Hematopoietic multipotent progenitor cell (in vitro differentiated cells): ENCODE data around the gene RAB26. TPM values are rescaled to one million over a fixed set of nuclear protein-coding genes. Genes with fewer than 3 reads are reported as not detected.

Experiments used
- DNase-seq, 3 donors: peaks; one replicate each; pipeline ENCODE4 v3.0.0-alpha.2; 2011 to 2015; ENCODE audit warnings: low read depth in 2 of 3, low spot score in 2 of 3
- total RNA-seq: library from RNA; depleted of rRNA; stranded (reverse); fragments of >200 nt; gene quantifications from one replicate; pipeline ENCODE4 v1.2.3, GENCODE V29; 2012

RAB26 gene
- total RNA-seq, 1 donor: 0.27 TPM

DNA sequence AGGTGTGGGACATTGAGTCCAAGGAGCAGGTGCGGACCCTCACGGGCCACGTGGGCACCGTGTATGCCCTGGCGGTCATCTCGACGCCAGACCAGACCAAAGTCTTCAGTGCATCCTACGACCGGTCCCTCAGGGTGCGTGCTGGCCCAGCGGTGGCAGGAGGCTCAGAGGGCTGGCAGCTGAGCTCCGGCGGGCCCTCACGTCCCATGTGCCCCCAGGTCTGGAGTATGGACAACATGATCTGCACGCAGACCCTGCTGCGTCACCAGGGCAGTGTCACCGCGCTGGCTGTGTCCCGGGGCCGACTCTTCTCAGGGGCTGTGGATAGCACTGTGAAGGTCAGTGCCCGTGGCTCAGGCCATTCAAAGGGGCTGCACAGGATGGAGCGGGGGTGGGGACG, 27.6 kb downstream of the RAB26 start:
- no peak for DNase-seq

DNA sequence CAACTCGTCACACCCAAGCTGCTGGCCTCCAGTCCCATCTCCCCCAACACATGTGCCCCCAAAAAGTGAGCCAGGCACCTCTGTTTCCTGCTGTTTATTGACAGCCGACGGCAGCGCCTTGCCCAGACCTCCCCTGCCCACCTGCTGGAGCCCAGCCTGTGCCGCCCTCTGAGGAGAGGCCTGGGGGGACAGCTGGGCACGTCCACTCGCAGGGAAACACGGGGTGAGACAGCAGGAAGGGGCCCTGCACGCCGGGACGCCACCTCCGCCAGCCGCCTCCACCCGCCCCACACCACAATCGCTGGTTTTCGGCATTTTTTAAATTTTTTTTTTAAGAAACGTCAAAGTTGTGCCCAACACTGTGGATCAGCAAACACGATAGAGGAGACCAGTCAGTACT, 28.7 kb downstream of the RAB26 start:
- no peak for DNase-seq

DNA sequence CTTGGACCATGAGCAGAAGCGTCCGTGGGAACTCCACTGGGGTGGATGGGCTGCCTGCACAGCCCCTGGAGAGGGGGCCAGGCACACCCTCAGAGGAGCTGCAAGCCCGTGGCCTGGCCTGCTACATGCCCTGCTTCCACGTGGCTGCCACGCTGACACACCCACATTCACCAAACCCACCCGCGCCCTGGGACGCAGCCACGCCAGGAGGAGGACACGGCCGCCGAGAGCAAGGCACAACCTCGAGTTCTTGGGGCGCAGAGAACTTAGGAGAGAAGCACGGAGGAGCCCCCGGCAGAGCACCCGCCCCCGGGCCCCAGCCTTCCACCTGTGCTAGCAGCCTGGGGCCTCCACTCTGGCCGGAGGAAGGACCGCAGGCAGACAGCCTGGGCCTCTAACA, 29.1 kb downstream of the RAB26 start:
- DNase-seq: no peak

DNA sequence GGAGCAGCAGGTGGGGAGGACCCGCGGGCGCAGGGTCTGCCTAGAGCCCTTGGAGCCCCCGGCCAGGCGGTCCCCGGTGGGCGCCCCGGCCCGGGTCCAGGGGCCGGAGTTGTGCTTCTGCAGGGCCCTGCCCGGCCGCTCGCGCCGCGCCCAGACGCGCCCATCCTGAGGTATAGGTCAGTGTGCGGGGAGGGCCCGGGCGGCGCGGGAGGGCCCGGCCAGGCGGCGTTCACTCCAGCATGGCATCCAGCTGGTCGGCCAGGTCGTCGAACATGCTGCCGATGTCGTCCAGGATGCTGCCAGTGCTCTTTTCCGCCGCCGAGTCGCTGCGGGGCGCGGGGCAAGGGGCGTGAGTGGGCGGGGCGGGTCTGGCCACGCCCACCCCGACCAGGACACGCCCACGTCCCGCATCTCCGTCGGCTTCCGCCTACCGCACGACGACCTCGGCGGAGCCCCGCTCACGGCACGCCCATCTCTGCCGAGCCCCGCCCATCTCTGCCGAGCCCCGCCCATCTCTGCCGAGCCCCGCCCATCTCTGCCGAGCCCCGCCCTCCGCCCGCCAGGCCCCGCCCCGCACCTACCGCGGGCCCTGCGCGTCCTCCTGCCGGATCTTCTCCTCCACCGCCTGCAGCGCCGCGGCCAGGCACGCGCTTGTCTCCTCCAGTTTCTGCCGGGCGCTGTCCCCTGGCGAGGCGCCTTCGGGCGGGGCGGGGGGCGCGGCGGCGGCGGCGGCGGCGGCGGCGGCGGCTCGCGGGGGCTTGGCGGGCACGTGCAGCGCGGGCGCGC, 30.1 kb downstream of the RAB26 start:
- DNase-seq: peak in 2 of 3 donors; percentile 52 to 58

DNA sequence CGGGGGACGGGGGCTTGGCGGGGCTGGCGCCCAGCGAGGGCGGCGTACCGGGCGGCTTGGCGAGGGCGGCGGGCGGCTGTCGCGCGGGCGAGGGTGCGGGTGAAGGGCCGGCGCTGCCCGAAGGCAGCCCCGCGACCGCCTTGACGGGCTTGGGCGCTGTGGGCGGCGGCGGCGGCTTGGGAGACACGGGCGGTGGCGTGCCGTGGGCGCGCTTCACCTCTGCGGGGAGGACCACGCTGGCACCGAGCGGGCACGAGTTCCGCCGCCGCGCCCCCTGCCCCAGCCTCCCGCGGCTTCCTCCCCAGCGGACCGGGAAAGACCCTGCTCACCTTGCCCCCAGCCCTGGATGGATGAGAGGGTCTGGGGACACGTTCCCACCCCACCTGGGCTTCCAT, 30.7 kb downstream of the RAB26 start:
- DNase-seq: no peak

DNA sequence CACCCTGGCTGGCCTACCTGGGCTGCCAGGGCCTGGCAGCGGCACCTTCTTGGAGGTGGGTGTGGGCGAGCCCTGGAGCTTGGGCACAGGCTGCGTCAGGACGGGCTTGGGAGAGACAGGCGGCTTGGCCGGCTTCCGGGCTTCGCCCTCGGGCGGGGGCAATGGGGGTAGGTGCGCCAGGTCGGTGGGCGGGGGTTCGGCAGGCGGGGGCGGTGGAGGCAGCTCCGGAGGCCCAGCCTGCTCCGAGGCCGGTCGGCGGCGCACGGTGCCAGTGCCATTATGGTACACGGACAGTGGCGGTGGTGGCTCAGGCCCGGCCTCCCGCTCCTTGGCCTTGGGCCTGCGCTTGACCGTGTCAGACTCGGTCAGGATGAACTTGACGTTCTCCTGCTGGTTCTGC, 31.2 kb downstream of the RAB26 start:
- DNase-seq: no peak

DNA sequence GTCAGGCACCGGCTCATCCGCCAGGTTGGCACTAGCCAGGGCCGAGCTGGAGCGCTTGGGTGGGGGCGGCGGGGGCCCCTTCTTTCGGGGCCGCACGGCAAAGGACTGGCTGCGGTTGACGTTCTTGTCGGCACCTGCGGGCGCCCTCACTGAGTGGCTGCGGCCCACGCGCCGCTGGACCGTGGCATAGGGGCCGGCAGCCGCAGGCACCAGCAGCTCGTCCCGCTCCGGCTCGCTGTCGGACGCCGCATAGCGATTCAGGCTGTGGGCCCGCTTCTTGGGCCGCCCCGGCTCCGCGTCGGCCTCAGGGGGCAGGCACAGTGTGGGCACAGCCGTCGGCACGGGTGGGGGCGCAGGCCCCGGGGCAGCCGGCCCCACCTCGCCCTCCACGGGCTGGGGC, 32.0 kb downstream of the RAB26 start:
- DNase-seq: no peak

DNA sequence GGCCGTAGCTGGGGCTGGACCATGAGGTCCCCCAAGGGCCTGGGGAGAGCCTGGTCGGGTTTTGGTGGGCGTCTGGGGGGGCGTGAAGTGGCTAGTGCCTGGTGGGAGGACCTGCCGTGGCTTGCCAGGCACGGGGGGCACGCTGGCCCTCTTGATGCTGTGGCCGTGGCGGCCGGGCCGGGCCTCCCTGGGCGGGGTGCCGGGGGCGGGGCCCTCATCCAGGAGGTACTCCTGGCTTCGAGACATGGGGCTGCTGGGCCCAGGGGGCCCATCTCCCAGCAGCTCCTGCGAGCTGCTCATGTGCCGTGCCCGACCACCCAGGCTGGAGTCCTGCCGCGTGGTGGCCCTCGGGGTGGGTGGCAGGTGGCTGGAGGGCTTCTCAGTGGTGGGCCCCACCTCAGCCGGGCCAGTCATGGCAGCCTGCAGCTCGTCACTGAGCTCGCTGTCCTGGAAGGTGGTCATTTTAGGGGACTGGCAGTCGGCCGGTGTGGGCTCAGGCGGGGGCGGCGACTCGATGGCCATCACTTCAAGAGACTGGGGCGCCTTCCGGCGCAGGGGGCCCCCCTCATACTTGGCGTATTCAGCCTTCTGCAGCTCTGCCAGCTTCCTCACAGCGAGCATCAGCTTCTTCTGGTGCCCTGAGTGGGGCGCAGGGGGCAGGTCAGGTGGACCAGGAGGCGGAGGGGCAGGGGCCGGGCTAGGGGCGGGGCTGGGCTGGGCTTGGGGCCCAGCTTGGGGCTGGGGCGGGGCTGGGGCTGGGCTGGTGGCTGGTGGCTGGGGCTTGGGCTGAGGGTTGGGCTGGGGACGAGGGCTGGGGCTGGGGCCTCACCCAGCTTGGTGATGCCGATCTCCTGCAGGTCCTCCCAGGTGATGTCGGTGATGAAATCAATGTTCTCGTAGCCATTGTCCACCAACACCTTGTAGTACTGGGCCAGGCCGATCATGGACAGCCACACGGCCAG, 32.8 kb downstream of the RAB26 start:
- DNase-seq: no peak

DNA sequence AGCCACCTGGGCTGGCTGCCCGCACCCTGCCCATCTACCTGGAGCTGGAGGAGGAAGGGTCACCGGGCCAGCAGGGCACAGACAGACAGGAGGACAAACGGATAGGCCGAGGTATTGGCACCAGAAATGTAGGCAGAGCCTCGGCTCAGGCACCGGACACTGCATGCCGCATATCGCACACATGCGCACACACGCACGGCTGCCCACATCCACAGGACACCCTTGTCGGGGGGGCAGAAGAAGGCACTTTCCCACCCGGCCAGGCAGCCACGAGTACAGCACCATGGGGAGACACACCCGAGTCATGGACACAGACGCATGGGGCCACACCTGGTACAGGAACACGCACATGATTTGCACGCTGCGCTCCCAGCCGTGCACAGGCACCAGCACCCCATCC, 33.5 kb downstream of the RAB26 start:
- DNase-seq: no peak

DNA sequence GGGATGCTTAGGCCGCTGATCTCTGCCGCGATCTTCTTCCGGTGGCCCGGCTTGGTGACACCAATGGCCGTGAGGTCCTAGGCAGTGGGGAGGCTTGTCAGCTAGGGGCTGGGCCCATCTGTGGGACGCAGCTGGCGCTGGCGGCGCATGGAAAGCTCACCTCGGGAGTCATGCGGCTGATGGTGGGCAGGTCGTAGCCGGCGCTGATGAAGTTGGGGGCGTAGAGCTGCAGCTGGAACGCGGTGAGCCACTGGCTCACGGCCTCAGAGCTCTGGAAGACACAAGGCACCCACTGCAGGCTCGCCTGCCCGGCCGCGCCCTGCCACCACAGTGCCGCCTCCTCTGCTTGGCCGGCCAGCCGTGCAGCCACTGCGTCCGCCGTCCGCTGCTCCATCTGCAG, 35.2 kb downstream of the RAB26 start:
- no peak for DNase-seq

DNA sequence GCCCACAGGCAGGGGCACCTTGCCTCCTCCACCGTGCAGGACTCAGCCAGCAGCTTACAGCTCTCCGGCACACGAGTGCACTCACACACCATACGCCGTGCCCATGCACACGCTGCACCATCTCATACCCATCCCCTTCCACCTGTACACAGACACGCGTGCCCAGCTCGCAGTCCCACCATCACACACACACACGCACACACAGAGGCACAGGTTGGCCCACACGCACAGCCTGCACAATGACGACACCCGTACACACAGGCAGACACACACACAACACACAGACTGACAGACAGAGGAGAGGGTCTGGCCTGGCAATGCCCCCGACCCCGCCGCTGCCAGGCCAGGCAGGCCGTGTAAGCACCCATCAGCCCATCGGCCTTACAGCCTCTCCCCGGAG, 35.9 kb downstream of the RAB26 start:
- DNase-seq: no peak

DNA sequence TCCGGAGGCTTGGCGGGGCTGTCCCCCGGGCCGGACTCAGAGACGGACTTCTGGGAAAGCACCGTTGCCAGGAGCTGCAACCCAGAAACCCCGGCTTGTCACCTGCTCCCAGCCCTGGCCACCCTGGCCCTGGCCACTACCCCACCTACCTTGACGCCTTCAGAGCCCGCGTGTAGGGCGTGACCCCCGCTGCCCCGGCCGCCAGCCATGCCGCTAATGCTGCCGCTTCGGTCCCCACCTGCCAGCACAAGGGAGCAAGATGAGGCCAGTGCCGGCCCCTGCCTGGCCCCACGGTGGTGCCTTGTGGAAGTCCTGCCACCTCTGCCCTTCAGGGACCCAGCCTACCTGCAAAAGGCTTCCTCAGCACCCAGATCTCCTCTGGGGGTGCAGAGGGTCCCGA, 36.5 kb downstream of the RAB26 start:
- no peak for DNase-seq

DNA sequence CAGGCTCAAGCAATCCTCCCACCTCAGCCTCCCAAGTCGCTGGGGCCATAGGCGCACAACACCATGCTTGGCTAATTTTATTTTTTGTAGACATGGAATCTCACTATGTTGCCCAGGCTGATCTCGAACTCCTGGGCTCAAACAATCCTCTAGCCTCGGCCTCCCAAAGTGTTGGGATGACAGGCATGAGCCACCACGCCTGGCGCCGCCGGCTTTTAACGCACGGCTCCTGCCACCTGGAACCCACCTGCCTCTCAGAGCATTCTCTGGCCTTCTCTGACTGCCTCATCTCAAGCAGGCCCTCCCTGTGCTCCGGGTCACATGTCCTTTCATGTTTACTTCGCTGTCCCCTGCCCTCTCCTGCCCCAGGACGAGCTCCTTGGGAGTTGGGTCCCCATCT, 37.6 kb downstream of the RAB26 start:
- no peak for DNase-seq

DNA sequence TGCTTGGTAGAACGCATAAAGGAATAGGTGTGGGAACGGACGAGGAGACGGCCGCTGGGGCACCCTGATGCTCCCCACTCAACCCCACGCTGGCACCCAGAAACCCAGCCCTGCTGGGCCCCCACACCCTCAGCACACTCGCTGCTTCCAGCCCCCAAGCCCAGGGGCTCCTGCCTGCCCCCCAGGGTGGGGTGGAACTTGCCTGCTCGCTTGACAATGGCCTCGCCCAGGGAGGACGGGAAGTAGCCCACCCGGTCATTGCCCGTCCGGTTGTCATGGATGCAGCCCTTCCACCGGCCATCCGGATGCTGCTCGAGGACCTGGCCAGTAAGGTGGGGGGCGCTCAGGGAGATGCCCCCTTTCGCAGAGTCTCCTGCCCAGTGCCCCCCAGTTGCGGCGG, 38.1 kb downstream of the RAB26 start:
- no peak for DNase-seq

DNA sequence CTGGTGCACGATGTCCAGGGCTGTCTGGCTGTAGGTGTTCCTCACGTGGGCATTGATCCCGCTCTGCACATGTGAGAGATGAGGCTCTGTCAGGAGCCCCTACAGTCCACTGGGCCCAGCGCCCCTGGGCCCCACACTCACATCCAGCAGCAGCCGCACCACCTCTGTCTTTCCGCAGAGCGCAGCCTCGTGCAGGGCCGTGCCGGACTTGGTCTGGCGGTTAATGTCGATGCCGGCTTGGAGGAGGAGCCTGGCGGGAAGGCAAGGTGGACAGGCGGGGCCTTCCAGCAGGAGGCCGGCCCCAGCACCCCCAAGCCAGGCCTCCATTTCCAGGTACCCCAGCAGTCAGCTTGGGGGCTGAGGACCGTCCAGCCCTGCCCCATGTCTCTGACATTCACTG, 38.8 kb downstream of the RAB26 start:
- DNase-seq: no peak

DNA sequence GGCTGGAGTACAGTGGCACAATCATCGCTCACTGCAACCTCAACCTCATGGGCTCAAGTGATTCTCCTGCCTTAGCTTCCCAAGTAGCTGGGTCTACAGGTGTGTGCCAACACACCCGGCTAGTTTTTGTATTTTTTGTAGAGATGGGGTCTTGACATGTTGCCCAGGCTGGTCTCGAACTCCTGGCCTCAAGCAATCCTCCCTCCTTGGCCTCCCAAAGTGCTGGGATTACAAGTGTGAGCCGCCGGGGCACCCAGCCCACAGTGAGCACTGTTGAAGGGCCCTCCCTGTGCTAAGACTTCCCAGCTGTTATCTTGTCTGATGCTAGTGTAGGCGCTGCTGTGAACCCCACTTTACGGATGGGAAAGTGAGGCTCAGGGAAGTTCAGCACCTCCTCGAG, 40.0 kb downstream of the RAB26 start:
- DNase-seq: no peak

DNA sequence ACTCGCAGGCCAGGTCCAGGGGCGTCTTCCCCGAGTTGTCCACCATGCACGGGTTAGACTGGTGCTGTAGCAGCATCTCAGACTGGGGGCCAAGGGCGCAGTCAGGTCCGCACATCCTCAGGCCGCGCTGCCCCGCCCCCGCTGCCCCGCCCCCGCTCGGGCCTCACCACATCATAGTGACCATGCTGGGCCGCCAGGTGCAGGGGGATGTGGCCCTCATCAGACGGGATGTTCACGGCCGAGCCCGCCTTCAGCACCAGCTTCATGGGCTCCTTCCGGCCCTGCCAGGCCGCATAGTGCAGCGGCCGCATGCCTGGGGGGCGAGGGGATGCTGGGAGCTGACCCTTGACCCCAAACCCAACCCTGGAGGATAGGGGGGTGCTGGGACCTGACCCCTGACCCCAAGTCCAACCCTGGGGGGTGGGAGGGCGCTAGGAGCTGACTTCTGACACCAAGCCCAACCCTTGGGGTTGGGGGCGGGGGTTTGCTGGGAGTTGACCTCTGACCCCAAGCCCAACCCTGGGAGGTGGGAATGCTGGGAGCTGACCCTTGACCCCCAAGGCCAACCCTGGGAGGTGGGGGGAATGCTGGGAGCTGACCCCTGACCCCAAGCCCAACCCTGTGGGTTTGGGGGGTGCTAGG, 40.9 kb downstream of the RAB26 start:
- no peak for DNase-seq

DNA sequence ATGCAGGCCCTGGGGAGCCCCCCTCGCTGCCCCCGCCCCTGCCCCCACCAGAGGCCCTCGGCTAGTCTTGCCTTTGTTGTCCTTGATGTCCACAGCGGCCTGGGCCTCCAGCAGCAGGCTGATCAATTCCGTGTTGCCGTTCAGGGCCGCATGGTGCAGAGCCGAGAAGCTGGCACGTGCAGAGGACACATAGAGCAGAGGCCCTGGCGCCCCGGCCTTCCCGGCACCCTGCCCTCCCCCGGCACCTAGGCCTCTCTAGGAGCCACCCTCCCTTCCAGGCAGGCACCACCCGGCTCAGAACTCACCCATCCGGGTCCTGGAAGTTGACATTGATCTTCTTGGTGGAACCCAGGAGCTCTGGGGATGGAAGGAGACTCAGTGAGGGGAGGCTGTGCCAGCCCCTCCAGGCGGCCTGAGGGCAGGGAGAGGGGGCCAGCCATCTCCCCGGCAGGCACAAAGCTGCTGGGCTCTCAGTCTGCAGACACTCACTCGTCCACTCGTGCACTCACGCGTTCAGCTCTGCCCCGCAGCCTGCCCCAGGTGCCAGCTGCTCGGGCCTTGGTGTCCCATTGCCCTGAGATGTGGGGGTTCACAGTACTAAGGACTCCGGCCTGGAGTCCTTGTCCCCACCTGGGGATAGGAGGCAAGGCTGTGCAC, 41.7 kb downstream of the RAB26 start:
- no peak for DNase-seq

DNA sequence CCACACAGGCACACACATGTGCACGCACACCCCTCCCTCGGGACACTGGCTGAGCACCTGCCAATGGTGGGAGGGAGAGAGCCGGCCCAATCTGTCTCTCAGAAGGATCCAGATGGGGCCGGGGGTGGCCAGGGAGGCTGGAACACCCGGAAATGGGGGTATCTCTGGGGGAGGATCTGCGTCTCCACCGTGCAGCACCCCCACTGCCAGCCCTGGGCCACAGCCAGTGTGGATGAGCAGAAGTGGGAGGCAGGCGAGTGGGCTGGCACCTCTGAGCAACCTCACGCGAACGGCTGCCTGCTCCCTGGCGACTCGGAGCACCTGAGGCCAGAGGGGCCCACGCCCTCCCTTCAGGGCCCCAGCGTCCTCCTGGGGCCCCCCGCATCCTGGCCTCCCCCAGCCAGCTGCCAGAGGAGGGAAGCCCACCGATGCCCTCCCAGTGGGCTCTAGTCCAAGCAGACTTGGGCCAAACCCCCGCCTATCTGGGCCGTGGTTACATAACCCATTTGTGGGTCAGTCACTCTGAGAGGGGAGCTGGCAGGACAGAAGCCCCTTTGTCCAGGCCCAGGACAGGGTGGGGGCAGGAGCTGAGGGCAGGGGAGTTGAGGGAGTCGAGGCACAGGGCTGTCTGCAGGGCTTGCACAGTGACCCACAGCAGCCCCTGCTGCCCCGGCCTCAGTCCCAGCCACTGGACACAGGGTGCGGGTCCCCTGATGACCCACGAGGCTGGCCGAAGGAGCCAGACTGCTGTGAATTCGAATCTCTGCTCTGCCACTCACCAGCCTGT, 42.4 kb downstream of the RAB26 start:
- DNase-seq: no peak

DNA sequence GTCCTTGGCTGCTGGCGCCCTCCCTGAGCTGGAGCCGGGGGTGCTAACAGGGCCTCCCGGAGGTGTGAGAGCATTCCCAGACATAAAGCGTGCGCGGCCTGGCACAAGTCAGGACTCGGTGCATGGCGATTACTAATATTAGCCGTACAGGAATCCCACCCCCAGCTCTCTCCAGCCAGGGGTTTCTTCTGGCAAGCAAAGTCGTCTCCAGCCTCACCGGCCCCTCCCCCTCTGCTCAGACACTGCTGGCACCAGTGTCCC, 43.0 kb downstream of the RAB26 start:
- DNase-seq: no peak
